H9 (cell line): ENCODE results near the gene EMX2. TPM values are rescaled to one million over a fixed set of nuclear protein-coding genes. Genes with fewer than 3 reads are reported as not detected.

ENCODE experiments used
- DNase-seq: peaks from one replicate; pipeline ENCODE4 v3.0.0-alpha.2; 2017
- H2AFZ ChIP-seq: one replicate; pipeline ENCODE4 v1.6.1; 2013; ENCODE audit warnings: mild to moderate bottlenecking, low read length, control low read depth, moderate library complexity
- H2AK5ac ChIP-seq: 2 replicates; pipeline ENCODE4 v1.6.1; 2013; ENCODE audit warnings: low read length, control low read depth, mixed read lengths; ENCODE audit not compliant: insufficient read length
- H2BK120ac ChIP-seq: one replicate; pipeline ENCODE4 v1.6.1; 2013; ENCODE audit warnings: low read depth, mild to moderate bottlenecking, low read length, control low read depth, inconsistent platforms; ENCODE audit not compliant: poor library complexity, severe bottlenecking
- H2BK12ac ChIP-seq: 2 replicates; pipeline ENCODE4 v1.6.1; 2013; ENCODE audit warnings: low read length, control low read depth, mixed read lengths, low read depth; ENCODE audit not compliant: insufficient read length
- H2BK15ac ChIP-seq: 2 replicates; pipeline ENCODE4 v1.6.1; 2013; ENCODE audit warnings: low read depth, low read length, control low read depth
- H2BK20ac ChIP-seq: one replicate; pipeline ENCODE4 v1.6.1; 2013; ENCODE audit warnings: low read depth, mild to moderate bottlenecking, low read length, control low read depth, inconsistent platforms; ENCODE audit not compliant: poor library complexity, severe bottlenecking
- H2BK5ac ChIP-seq: 2 replicates; pipeline ENCODE4 v1.6.1; 2013; ENCODE audit warnings: low read length, control low read depth, mixed read lengths; ENCODE audit not compliant: insufficient read length
- H3K14ac ChIP-seq: 2 replicates; pipeline ENCODE4 v1.6.1; 2013; ENCODE audit warnings: low read length, control low read depth; ENCODE audit not compliant: insufficient read depth
- H3K18ac ChIP-seq: 2 replicates; pipeline ENCODE4 v1.6.1; 2013; ENCODE audit warnings: low read depth, mild to moderate bottlenecking, mixed read lengths, low read length, control low read depth; ENCODE audit not compliant: insufficient read length
- H3K23ac ChIP-seq: 2 replicates; pipeline ENCODE4 v1.6.1; 2013; ENCODE audit warnings: low read length, control low read depth, mixed read lengths, low read depth; ENCODE audit not compliant: insufficient read length
- H3K23me2 ChIP-seq: 2 replicates; pipeline ENCODE4 v1.6.1; 2013; ENCODE audit warnings: low read depth, mild to moderate bottlenecking, mixed read lengths, low read length, control low read depth; ENCODE audit not compliant: insufficient read length, poor library complexity, severe bottlenecking
- H3K27ac ChIP-seq: 2 replicates; pipeline ENCODE4 v1.5.1; 2013; ENCODE audit warnings: low read length, control low read depth, mixed read lengths, low read depth; ENCODE audit not compliant: insufficient read length
- H3K27me3 ChIP-seq: 2 replicates; pipeline ENCODE4 v1.6.1; 2013; ENCODE audit warnings: low read length, control low read depth, inconsistent platforms; ENCODE audit not compliant: insufficient read depth
- H3K4ac ChIP-seq: 2 replicates; pipeline ENCODE4 v1.6.1; 2013; ENCODE audit warnings: low read depth, mild to moderate bottlenecking, control low read depth, inconsistent platforms, low read length, moderate library complexity
- H3K4me1 ChIP-seq: 2 replicates; pipeline ENCODE4 v1.6.1; 2013; ENCODE audit warnings: low read length, control low read depth, inconsistent platforms; ENCODE audit not compliant: insufficient read depth
- H3K4me2 ChIP-seq: 2 replicates; pipeline ENCODE4 v1.6.1; 2013; ENCODE audit warnings: low read length, control low read depth, mixed read lengths; ENCODE audit not compliant: insufficient read length, insufficient read depth
- H3K56ac ChIP-seq: 2 replicates; pipeline ENCODE4 v1.6.1; 2013; ENCODE audit warnings: low read depth, mild to moderate bottlenecking, mixed read lengths, low read length, control low read depth; ENCODE audit not compliant: insufficient read length
- H3K79me1 ChIP-seq: 2 replicates; pipeline ENCODE4 v1.6.1; 2013; ENCODE audit warnings: low read depth, mild to moderate bottlenecking, moderate library complexity, low read length, control low read depth, inconsistent platforms; ENCODE audit not compliant: insufficient read depth, poor library complexity, severe bottlenecking
- H3K79me2 ChIP-seq: 2 replicates; pipeline ENCODE4 v1.6.1; 2013; ENCODE audit warnings: low read length, control low read depth, inconsistent platforms; ENCODE audit not compliant: insufficient read depth
- H3K9ac ChIP-seq: 2 replicates; pipeline ENCODE4 v1.6.1; 2013; ENCODE audit warnings: low read length, control low read depth, mixed read lengths; ENCODE audit not compliant: insufficient read length; ENCODE audit errors: extremely low read depth
- H3K9me3 ChIP-seq: one replicate; pipeline ENCODE4 v1.6.1; 2013; ENCODE audit warnings: low read depth, low read length, inconsistent platforms; ENCODE audit not compliant: control insufficient read depth
- H3T11ph ChIP-seq: one replicate; pipeline ENCODE4 v1.6.1; 2013; ENCODE audit warnings: mild to moderate bottlenecking, low read length, control low read depth, inconsistent platforms
- H4K20me1 ChIP-seq: one replicate; pipeline ENCODE4 v1.6.1; 2013; ENCODE audit not compliant: control insufficient read depth, insufficient read length, insufficient read depth
- H4K5ac ChIP-seq: 2 replicates; pipeline ENCODE4 v1.6.1; 2013; ENCODE audit warnings: low read depth, mild to moderate bottlenecking, mixed read lengths, low read length, control low read depth; ENCODE audit not compliant: insufficient read length
- H4K8ac ChIP-seq: replicated peaks from 2 replicates; pipeline ENCODE4 v1.6.1; 2013; ENCODE audit warnings: low read length, control low read depth, mixed read lengths, low read depth; ENCODE audit not compliant: insufficient read length
- H4K91ac ChIP-seq: 2 replicates; pipeline ENCODE4 v1.6.1; 2013; ENCODE audit warnings: low read depth, mild to moderate bottlenecking, moderate library complexity, mixed read lengths, low read length, control low read depth; ENCODE audit not compliant: insufficient read length
- H3K27ac Mint-ChIP-seq, 3 experiments: 2 replicates in 2 of 3; 3 replicates in 1 of 3; pipeline ENCODE4 v1.8.0; 2020 to 2021; ENCODE audit warnings: mixed read lengths in 3 of 3, mild to moderate bottlenecking in 1 of 3, moderate library complexity in 1 of 3
- H3K27me3 Mint-ChIP-seq: 2 replicates; pipeline ENCODE4 v1.8.0; 2021; ENCODE audit warnings: low read depth, mild to moderate bottlenecking, moderate library complexity, mixed read lengths
- H3K36me3 Mint-ChIP-seq, 3 experiments: 2 replicates in 2 of 3; 3 replicates in 1 of 3; pipeline ENCODE4 v1.8.0; 2020 to 2021; ENCODE audit warnings: low read depth in 3 of 3, mixed read lengths in 3 of 3; ENCODE audit not compliant: insufficient read depth in 1 of 3
- H3K4me1 Mint-ChIP-seq, 2 experiments: 2 replicates each; pipeline ENCODE4 v1.8.0; 2020; ENCODE audit warnings: mixed read lengths in 2 of 2
- H3K4me3 Mint-ChIP-seq, 2 experiments: 2 replicates in 1 of 2; 3 replicates in 1 of 2; pipeline ENCODE4 v1.8.0; 2020 to 2021; ENCODE audit warnings: mild to moderate bottlenecking in 2 of 2, mixed read lengths in 2 of 2, moderate library complexity in 1 of 2
- H3K9me3 Mint-ChIP-seq, 2 experiments: 2 replicates in 1 of 2; 3 replicates in 1 of 2; pipeline ENCODE4 v1.8.0; 2020; ENCODE audit warnings: mild to moderate bottlenecking in 2 of 2, mixed read lengths in 2 of 2, moderate library complexity in 1 of 2
- CTCF ChIP-seq: fragments of 200-600 bp; sonication (generic); conservative IDR thresholded peaks from 3 replicates; pipeline ENCODE4 v1.8.0; 2021; ENCODE audit warnings: antibody characterized with exemption, mild to moderate bottlenecking
- WGBS: extraction: QIAGEN DNeasy Blood & Tissue Kit; methylation state at CpG from one replicate; pipeline ENCODE4 v1.1.7; 2013; ENCODE audit warnings: missing lambda C conversion rate, low lambda C conversion rate, mixed read lengths; ENCODE audit not compliant: insufficient read length; ENCODE audit errors: extremely low coverage; 5-methylcytosine and 5-hydroxymethylcytosine counted together
- total RNA-seq: library from RNA; stranded (reverse); gene quantifications from 2 replicates; pipeline ENCODE4 v1.2.1, GENCODE V29; 2021

Gene EMX2
- total RNA-seq, 1 experiment from 2014 or later = not detected

DNA sequence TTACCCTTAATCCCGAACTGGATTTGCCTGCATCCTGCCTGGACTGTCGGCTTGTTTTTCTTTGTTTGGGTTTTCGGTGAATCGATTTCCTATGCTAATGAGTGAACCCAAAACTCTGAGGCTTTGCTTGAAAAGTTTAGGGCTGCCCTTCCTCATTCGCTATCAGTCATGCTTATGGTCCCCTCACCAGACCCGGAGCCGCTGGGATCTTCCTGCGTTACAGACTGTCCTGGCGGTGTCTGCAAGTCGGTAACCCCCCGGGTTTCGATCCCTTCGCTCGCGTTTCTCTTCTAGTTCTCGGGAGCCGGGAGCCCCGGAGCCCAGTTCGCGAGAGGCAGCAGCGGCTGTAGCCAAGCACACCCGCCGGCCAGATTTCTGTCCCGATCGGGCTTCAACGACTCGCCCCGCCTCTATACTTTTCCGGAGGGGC lies 2.2 kb downstream of the EMX2 start:
- H2BK120ac ChIP-seq = no peak overlapping the region
- no peaks in the 10 kb centered on the region for H3K9me3 ChIP-seq
- H3K4me2 ChIP-seq = peak overlapping the region; percentile 30
- no peak overlapping the region for H4K5ac ChIP-seq
- TF ChIP-seq CTCF = no peak
- Mint-ChIP-seq H3K27ac (no peak overlapping the region), H3K36me3 (no peaks in the 10 kb centered on the region; a peak in 1 of 7 replicates), H3K27me3 (peaks cover 99% of the 10 kb centered on the region), H3K9me3 (peaks cover 1 to 13% of the 10 kb centered on the region in 2 experiments; a peak in 2 of 5 replicates), H3K4me3 (peak overlapping the region; percentile 12 to 69; a peak in 2 of 5 replicates), H3K4me1 (peaks cover 29 to 56% of the 10 kb centered on the region in 2 experiments)
- H3T11ph ChIP-seq = no peak overlapping the region
- H2BK5ac ChIP-seq = no peak overlapping the region
- H2BK20ac ChIP-seq = no peak overlapping the region
- H2AFZ ChIP-seq = no peak overlapping the region
- no peak overlapping the region for H2AK5ac ChIP-seq
- peak; percentile 33 for DNase-seq
- no peak overlapping the region for H3K4ac ChIP-seq
- H3K4me1 ChIP-seq = no peaks in the 10 kb centered on the region
- no peak overlapping the region for H2BK15ac ChIP-seq
- H3K23ac ChIP-seq = no peak overlapping the region
- H3K79me1 ChIP-seq = no peaks in the 10 kb centered on the region
- no peak overlapping the region for H3K18ac ChIP-seq
- H4K8ac ChIP-seq = no peak overlapping the region
- H2BK12ac ChIP-seq = no peak overlapping the region
- no peaks in the 10 kb centered on the region for H4K20me1 ChIP-seq
- peaks cover 89% of the 10 kb centered on the region for H3K27me3 ChIP-seq
- no peak overlapping the region for H3K9ac ChIP-seq
- no CpG with 5 or more reads among the region's 29 CpGs for WGBS
- no peak overlapping the region for H3K27ac ChIP-seq
- H3K14ac ChIP-seq = no peak overlapping the region
- H3K56ac ChIP-seq = no peak overlapping the region
- H4K91ac ChIP-seq = no peak overlapping the region
- no peaks in the 10 kb centered on the region for H3K79me2 ChIP-seq
- peaks cover 8% of the 10 kb centered on the region for H3K23me2 ChIP-seq
